ENCODE results near the gene EHBP1L1. TPM values are rescaled to one million over a fixed set of nuclear protein-coding genes. Genes with fewer than 3 reads are reported as not detected.

The EHBP1L1 gene
- total and polyA plus RNA-seq, 2 of the 8 experiments (the other 6 are each of a cell fraction or from before 2014, with no cell fraction given), result 4.3 to 6.6 TPM

- Histone ChIP-seq H4K5ac (ENCODE audit: insufficient read length, low read depth, low read length) (no peak overlapping the region), H3K56ac (replicated peaks; ENCODE audit: insufficient read length, low read depth, low read length) (no peak overlapping the region), H3K4ac (replicated peaks; ENCODE audit: insufficient read length, low read depth, low read length) (no peak overlapping the region), H3K79me2 (ENCODE audit: control insufficient read depth in 1 of 2, insufficient read depth in 2 of 2, low read length in 2 of 2) (no peaks in the 10 kb centered on the region), H2BK20ac (ENCODE audit: low read length) (no peak overlapping the region), H3K23ac (ENCODE audit: insufficient read length) (no peak overlapping the region), H2AFZ (ENCODE audit: low read length) (no peak overlapping the region), H3K79me1 (ENCODE audit: low read depth, low read length) (no peaks in the 10 kb centered on the region; the same call in 1 of the 2 replicates), H4K8ac (ENCODE audit: extremely low read depth, insufficient read depth, low read length) (no peak overlapping the region), H3K14ac (ENCODE audit: insufficient read length) (no peak overlapping the region), H3K27ac (ENCODE audit: low read depth, low read length) (no peak overlapping the region), H2BK5ac (ENCODE audit: low read depth, low read length) (no peak overlapping the region), H3K27me3 (replicated peaks in 1 of 4; ENCODE audit: control insufficient read depth in 3 of 4, extremely low read depth in 1 of 4, insufficient read depth in 3 of 4, low read length in 3 of 4) (peaks cover 0 to 16% (median 13%) of the 10 kb centered on the region in 4 experiments; a peak in 5 of 7 replicates), H2BK12ac (ENCODE audit: low read depth, low read length) (no peak overlapping the region), H2BK15ac (ENCODE audit: low read length) (no peak overlapping the region), H3K9me3 (ENCODE audit: insufficient read depth in 2 of 2, low read depth in 1 of 2, low read length in 1 of 2) (no peaks in the 10 kb centered on the region), H4K20me1 (replicated peaks in 1 of 2; ENCODE audit: control insufficient read depth in 1 of 2, insufficient read depth in 2 of 2, low read length in 2 of 2) (no peaks in the 10 kb centered on the region), H2BK120ac (replicated peaks; ENCODE audit: low read depth, low read length) (no peak overlapping the region), H2AK5ac (ENCODE audit: low read depth, low read length) (no peak overlapping the region), H3K4me1 (replicated peaks in 1 of 4; ENCODE audit: control insufficient read depth in 3 of 4, insufficient read depth in 4 of 4, low read length in 3 of 4) (peaks cover 0 to 29% (median 23%) of the 10 kb centered on the region in 4 experiments; a peak in 6 of 7 replicates), H3K23me2 (ENCODE audit: low read depth, low read length) (peaks cover 4% of the 10 kb centered on the region; the same call in 1 of the 2 replicates), H3K4me3 (ENCODE audit: extremely low read depth in 1 of 4, insufficient read depth in 2 of 4, low read depth in 3 of 4, low read length in 4 of 4) (no peak overlapping the region), H4K91ac (replicated peaks; ENCODE audit: insufficient read length, low read length) (no peak overlapping the region), H3K36me3 (ENCODE audit: control insufficient read depth in 2 of 4, insufficient read depth in 4 of 4, low read length in 3 of 4) (no peaks in the 10 kb centered on the region), H3K4me2 (ENCODE audit: insufficient read depth in 1 of 2, low read depth in 2 of 2, low read length in 2 of 2) (no peak overlapping the region), H3K18ac (ENCODE audit: extremely low read depth, low read length) (no peak overlapping the region), H3K9ac (replicated peaks in 1 of 4; ENCODE audit: extremely low read depth in 1 of 4, low read depth in 3 of 4, low read length in 3 of 4) (no peak overlapping the region)
- ChIA-PET POLR2A (ENCODE audit: partially characterized antibody) (interaction anchor here (1.0 to 4.2 kb wide), 7 partner anchors 11 to 63 kb away, joined by 3 to 29 read pairs (median 3); partner anchors contain the start of genes FAM89B, MALAT1 and SCYL1), CTCF (ENCODE audit: partially characterized antibody) (interaction anchor here (1.0 to 16.3 kb wide), 8 partner anchors 10 to 450 kb away, joined by 3 to 284 read pairs (median 18); partner anchors contain the start of genes FAM89B, TM7SF2 and ZNRD2)
- no peak for DNase-seq (ENCODE audit: low read depth in 1 of 2, low spot score in 2 of 2)
- no peak for FAIRE-seq
- no peak for TF ChIP-seq CREB1 (IDR thresholded peaks at IDR 0.05)
- no peak for TF ChIP-seq RNF2 (IDR thresholded peaks at IDR 0.05; ENCODE audit: borderline replicate concordance, low read depth, low read length, missing control alignments, poor library complexity, severe bottlenecking)
- no peak for TF ChIP-seq TBP (IDR thresholded peaks at IDR 0.05; ENCODE audit: low read depth, low read length)
- TF ChIP-seq ATF3 (IDR thresholded peaks at IDR 0.05; ENCODE audit: insufficient read depth, low read depth, low read length), result no peak
- no peak for TF ChIP-seq CTCF (IDR thresholded peaks at IDR 0.05; ENCODE audit: control extremely low read depth in 1 of 3, insufficient read depth in 1 of 3, low read depth in 1 of 3, low read length in 3 of 3)
- TF ChIP-seq KDM1A (IDR thresholded peaks at IDR 0.05; ENCODE audit: borderline replicate concordance, low read length), result no peak
- TF ChIP-seq BACH1 (IDR thresholded peaks at IDR 0.05; ENCODE audit: low read length), result no peak
- no peak for TF ChIP-seq MAFK (IDR thresholded peaks at IDR 0.05; ENCODE audit: low read depth, low read length)
- 89% methylated on average over 7 of the region's 7 CpGs; no CpG with 5 or more reads in 1 of the 2 experiments for WGBS, 2 experiments (ENCODE audit: extremely low coverage in 1 of 2, insufficient coverage in 1 of 2, insufficient read length in 1 of 2, insufficient replicate concordance in 2 of 2, low coverage in 1 of 2, low lambda C conversion rate in 2 of 2, missing lambda C conversion rate in 1 of 2)
Measured at GRCh38 chr11:65562020-65562419, 13.8 kb upstream of the EHBP1L1 start.
